HG02588 (cell line): ENCODE results near the gene PNISR.
A peak's percentile ranks its signal among the peaks of the same experiment; 100 is the strongest.

Experiments
- ATAC-seq: cut with Tn5 transposase; IDR thresholded peaks from one replicate; pipeline ENCODE4 v1.9.1; 2021; ENCODE audit warnings: mild to moderate bottlenecking, moderate library complexity; ENCODE audit not compliant: unreplicated experiment

Gene PNISR

GRCh38 chr6:99412065-99412464 lies 13.0 kb downstream of the PNISR start:
- no peak for ATAC-seq

GRCh38 chr6:99409672-99410071 lies 15.4 kb downstream of the PNISR start:
- ATAC-seq = no peak

GRCh38 chr6:99407076-99407475 lies 18.0 kb downstream of the PNISR start:
- no peak for ATAC-seq

GRCh38 chr6:99402448-99402847 lies 22.7 kb downstream of the PNISR start:
- no peak for ATAC-seq

- no peak for ATAC-seq
Measured at GRCh38 chr6:99397287-99397686, 27.8 kb downstream of the PNISR start.

- peak; percentile 82 for ATAC-seq
Measured at GRCh38 chr6:99393698-99394531, 31.2 kb downstream of the PNISR start, which contains the start of gene COQ3. COQ3 (minus strand) TSS chr6:99394195; CDS start chr6:99394179, 16 bp downstream.

- peak; percentile 10 for ATAC-seq
Measured at GRCh38 chr6:99393366-99393697, 31.8 kb downstream of the PNISR start.

- no peak for ATAC-seq
Measured at GRCh38 chr6:99390896-99391295, 34.2 kb downstream of the PNISR start.

GRCh38 chr6:99384507-99384906 lies 40.6 kb downstream of the PNISR start:
- no peak for ATAC-seq

GRCh38 chr6:99378636-99379035 lies 46.5 kb downstream of the PNISR start:
- ATAC-seq = no peak

- no peak for ATAC-seq
Measured at GRCh38 chr6:99369533-99369932, 55.6 kb downstream of the PNISR start.

- ATAC-seq = no peak
Measured at GRCh38 chr6:99366852-99367251, 58.3 kb downstream of the PNISR start.

- ATAC-seq = peak; percentile 94
Measured at GRCh38 chr6:99364026-99364425, 61.1 kb downstream of the PNISR start.

- no peak for ATAC-seq
Measured at GRCh38 chr6:99362678-99363268, 62.3 kb downstream of the PNISR start.

GRCh38 chr6:99359800-99360199 lies 65.3 kb downstream of the PNISR start:
- ATAC-seq = no peak

GRCh38 chr6:99356641-99357040 lies 68.5 kb downstream of the PNISR start:
- ATAC-seq = no peak

- ATAC-seq = no peak
Measured at GRCh38 chr6:99354983-99355382, 70.1 kb downstream of the PNISR start.

- ATAC-seq = no peak
Measured at GRCh38 chr6:99353126-99353525, 72.0 kb downstream of the PNISR start.

- no peak for ATAC-seq
Measured at GRCh38 chr6:99350573-99350972, 74.5 kb downstream of the PNISR start.

- ATAC-seq = no peak
Measured at GRCh38 chr6:99349171-99350141, 75.7 kb downstream of the PNISR start, which contains the start of gene FAXC. FAXC (minus strand) TSS chr6:99349674; CDS start chr6:99349372, 302 bp downstream.
